GM12874 (cell line): Measurements from ENCODE around the gene ARFRP1.

ENCODE experiments used
- TF ChIP-seq, protein P1 (sequence below): IDR thresholded peaks from 2 replicates; pipeline ENCODE4 v1.5.1; 2011; ENCODE audit warnings: low read depth, mild to moderate bottlenecking, control low read depth, low read length, moderate library complexity; ENCODE audit not compliant: insufficient read depth

The ARFRP1 gene

DNA sequence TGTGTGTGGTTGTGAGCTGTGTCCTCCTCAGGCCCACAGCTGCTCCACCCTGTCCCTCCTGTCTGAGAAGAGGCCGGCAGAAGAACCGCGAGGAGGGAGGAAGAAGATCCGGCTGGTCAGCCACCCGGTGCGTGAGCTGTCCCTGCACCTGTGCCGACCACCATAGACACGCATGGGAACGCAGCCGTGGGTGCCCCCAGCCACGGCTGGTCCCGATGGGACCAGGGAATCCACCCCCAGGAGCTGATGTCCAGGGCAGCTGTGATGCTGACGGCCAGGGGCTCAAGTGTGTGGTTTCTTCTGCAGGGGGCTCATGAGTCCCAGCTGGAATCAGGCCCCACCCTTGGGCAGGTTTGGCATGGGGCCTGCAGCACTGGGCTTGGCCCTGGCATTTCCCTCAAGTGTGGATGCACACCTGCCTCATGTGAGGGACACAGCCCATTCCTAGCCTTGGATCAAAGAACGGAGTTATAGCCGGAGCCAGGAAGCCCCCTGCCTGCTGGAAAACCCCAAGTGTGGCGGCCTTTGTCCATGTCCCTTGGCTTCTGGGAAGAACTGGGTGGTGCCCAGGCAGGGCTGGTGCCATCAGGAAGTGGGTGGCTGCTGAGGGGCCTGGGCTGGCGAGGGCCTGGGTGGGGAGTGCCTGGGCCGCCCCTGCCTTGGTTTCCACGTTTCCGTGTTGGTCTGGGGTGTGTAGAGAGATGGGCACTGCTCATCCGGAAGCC is 15.9 kb downstream of the ARFRP1 start:
- TF ChIP-seq, protein P1, sequence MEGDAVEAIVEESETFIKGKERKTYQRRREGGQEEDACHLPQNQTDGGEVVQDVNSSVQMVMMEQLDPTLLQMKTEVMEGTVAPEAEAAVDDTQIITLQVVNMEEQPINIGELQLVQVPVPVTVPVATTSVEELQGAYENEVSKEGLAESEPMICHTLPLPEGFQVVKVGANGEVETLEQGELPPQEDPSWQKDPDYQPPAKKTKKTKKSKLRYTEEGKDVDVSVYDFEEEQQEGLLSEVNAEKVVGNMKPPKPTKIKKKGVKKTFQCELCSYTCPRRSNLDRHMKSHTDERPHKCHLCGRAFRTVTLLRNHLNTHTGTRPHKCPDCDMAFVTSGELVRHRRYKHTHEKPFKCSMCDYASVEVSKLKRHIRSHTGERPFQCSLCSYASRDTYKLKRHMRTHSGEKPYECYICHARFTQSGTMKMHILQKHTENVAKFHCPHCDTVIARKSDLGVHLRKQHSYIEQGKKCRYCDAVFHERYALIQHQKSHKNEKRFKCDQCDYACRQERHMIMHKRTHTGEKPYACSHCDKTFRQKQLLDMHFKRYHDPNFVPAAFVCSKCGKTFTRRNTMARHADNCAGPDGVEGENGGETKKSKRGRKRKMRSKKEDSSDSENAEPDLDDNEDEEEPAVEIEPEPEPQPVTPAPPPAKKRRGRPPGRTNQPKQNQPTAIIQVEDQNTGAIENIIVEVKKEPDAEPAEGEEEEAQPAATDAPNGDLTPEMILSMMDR = no peak

DNA sequence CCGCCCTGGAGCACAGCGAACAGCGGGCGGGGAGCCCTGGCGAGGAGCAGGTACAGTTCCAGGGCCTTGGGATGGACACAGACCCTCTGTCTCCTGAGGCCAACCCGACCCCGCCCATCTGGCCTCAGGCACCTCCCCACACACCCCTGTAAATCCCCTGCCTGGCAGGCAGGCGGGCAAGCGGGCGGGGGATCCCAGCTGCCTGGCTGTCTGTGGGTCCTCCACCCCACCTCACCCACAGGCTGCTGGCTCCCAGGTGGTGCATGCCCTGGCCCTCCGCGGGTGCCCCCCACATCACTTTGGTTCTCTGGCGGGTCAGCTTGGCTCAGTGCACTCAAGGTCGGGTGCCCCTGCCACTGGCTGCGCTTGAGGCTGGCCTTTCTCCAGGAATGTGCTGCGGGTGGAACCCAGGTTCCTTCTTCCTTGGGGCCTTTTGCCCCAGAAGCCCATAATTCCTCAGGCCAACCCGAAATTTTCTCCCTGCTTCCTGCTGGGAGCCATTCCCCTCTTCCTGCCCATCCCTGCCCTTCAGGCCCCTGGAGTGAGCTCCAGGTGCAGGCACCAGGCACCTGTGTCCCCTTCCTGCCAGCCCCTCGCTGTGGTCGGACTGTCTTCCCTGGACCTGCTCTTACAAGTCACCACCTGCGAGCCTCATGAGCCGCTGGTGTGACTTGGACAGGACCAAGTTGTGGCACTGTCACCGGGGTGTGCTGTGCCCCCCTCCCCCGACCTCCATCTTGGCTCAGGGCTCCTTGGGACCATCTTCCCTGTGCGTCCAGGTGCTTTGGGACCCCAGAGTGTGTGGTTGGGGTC is 16.7 kb downstream of the ARFRP1 start:
- TF ChIP-seq, protein P1 = no peak

DNA sequence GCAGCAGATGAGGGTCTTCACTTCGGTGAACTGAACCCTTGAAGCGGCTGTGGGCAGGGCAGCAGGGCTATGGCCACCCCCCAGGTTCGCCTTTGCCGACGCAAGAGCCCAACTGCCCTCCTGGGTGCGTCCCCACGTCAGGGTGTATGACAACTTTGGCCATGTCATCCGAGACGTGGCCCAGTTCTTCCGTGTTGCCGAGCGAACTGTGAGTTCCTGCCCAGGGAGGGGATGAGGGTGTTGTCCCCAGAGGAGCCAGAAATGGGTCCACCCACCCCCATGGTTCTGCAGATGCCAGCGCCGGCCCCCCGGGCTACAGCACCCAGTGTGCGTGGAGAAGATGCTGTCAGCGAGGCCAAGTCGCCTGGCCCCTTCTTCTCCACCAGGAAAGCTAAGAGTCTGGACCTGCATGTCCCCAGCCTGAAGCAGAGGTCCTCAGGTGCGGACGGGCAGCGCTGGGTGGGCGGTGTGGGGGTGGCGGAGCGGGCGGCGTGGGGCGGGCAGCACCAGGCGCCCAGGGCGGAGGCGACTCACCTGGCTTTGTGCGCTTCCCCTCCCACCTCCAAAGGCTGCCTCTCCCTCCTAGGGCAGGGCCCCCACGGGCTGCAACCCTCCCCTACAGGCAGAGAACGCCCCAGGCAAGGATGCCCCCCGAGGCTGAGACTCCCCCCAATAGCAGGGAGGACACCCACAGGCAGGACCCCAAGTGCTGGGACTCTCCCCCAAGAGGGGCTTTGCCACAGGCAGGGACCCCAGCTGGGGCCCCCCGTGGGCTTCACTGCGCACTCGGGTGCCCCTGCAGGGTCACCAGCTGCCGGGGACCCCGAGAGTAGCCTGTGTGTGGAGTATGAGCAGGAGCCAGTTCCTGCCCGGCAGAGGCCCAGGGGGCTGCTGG is 17.5 kb downstream of the ARFRP1 start:
- TF ChIP-seq, protein P1 = no peak

DNA sequence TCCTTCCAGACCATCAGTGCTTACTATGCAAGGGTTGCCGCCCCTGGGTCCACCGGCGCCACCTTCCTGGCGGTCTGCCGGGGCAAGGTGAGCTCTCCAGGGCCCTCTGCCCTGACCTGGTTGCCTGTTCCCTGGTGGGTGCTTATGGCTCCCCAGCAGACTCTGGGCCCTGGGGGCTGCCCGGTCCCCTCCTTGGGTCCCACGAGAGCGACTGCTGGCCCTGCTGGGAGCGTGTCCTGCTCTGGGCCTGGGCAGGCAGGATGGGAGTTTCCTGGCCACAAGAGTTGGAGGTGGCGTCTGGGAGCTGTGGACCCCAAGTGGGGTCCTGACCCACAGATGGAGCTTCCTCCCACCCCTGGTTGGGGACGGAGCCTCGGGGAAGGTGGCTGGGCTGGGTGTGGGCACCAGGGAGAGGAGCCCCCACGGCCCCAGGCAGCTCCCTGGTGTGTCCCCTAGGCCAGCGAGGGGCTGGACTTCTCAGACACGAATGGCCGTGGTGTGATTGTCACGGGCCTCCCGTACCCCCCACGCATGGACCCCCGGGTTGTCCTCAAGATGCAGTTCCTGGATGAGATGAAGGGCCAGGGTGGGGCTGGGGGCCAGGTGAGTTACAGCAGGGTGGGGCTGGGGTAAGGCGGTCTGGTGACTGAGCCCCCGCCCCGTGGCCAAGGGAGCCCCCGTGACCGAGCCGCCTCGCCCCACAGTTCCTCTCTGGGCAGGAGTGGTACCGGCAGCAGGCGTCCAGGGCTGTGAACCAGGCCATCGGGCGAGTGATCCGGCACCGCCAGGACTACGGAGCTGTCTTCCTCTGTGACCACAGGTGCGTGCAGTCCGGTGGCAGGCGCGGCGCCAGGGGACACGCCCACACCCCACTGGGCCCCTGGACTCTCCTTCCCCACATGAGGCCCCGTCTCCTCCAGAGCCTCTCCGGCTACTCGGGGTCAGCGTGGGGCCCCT is 18.5 kb downstream of the ARFRP1 start:
- TF ChIP-seq, protein P1 = no peak

DNA sequence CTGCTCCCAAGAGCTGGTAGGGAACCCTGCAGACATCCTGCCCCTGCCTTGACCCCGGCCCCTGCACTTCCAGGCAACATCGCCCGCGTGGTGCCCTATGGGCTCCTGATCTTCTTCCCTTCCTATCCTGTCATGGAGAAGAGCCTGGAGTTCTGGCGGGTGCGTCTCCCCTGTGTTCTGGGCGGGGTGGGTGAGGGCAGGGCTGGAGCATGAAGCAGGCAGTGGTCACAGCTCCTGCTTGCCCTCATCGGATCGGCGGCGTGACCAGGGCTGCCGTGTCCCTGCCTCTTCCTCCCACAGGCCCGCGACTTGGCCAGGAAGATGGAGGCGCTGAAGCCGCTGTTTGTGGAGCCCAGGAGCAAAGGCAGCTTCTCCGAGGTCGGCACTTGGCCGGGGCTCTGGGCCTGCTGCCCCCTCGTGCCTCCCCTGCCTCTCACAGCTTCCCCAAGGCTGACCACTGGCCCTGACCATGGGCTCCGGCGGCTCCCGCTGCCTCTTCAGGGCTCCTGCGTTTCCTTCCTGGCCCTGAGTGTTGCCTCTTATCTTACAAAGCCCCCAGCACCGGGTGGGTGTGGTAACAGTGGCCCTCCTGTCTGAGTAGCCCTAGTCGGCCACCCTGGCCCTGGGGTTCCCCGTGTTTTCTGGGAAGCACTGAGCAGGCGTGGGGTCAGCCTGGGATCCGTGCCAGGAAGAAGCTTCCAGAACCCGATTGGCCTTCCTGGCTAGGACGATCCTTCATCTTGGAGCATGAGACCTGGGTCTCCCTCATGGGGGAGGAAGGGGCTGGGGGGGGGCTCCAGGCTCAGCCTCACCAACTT is 19.3 kb downstream of the ARFRP1 start:
- TF ChIP-seq, protein P1 = no peak
